ENCODE results near the gene CDH26.

DNA sequence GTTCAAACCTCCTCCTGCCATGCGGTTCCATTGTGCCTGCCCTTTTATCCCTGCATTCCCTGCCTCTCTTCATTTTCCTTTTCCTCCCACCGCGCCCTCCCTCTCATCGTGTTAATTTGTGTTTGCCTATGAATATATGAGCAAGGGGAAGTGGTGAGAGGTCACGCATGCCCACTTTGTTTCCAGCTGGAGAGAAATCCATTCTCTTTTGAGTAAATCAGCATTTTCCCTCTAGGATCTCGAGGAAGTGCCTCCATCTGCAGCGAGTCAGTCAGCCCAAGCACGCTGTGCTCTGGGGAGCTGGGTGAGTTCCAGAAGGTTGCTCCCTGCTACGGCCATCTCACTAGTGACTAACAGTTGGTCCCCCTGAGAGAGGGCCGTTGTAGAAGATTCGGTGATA is 42.9 kb downstream of the CDH26 start:
- TF ChIP-seq POLR2A (IDR thresholded peaks at IDR 0.05; ENCODE audit: low read length) (no peak), GATA1 (IDR thresholded peaks at IDR 0.05; ENCODE audit: low read depth, low read length) (no peak)

All from erythroblast (primary cell).